RCC 7860 (cell line): Measurements from ENCODE around the gene CCBE1.

ENCODE experiments used
- DNase-seq: peaks from one replicate; pipeline ENCODE4 v3.0.0-alpha.2; 2015; ENCODE audit warnings: low spot score
- FAIRE-seq: peaks from 2 replicates; lab custom pipeline; 2012; peaks lifted over from hg19 to GRCh38; lab: Jason Lieb, UNC

CCBE1 gene

GRCh38 chr18:59576541-59577385 is 120.5 kb downstream of the CCBE1 start:
- DNase-seq, result no peak
- FAIRE-seq, result no peak

- FAIRE-seq, result no peak
- DNase-seq, result no peak
Measured at GRCh38 chr18:59575995-59576394, 121.2 kb downstream of the CCBE1 start.

- no peak for DNase-seq
- FAIRE-seq, result no peak
Measured at GRCh38 chr18:59573962-59574361, 123.3 kb downstream of the CCBE1 start.

GRCh38 chr18:59571902-59572301 is 125.3 kb downstream of the CCBE1 start:
- FAIRE-seq, result no peak
- DNase-seq, result no peak

GRCh38 chr18:59570796-59571195 is 126.4 kb downstream of the CCBE1 start:
- DNase-seq, result no peak
- FAIRE-seq, result no peak

GRCh38 chr18:59570101-59570775 is 127.0 kb downstream of the CCBE1 start:
- no peak for DNase-seq
- no peak for FAIRE-seq

- no peak for FAIRE-seq
Measured at GRCh38 chr18:59569390-59569791, 127.8 kb downstream of the CCBE1 start.

GRCh38 chr18:59567431-59567830 is 129.8 kb downstream of the CCBE1 start:
- FAIRE-seq, result no peak
- no peak for DNase-seq

More at GRCh38 chr18:59569390-59569791, 127.8 kb downstream of the CCBE1 start:
- no peak for DNase-seq

- no peak for DNase-seq
- no peak for FAIRE-seq
Measured at GRCh38 chr18:59566533-59566971, 130.7 kb downstream of the CCBE1 start.

- no peak for FAIRE-seq
Measured at GRCh38 chr18:59565957-59566356, 131.3 kb downstream of the CCBE1 start.

GRCh38 chr18:59564561-59564960 is 132.7 kb downstream of the CCBE1 start:
- FAIRE-seq, result no peak

More at GRCh38 chr18:59565957-59566356, 131.3 kb downstream of the CCBE1 start:
- no peak for DNase-seq

GRCh38 chr18:59563176-59563785 is 133.9 kb downstream of the CCBE1 start:
- FAIRE-seq, result no peak
- DNase-seq, result no peak

More at GRCh38 chr18:59564561-59564960, 132.7 kb downstream of the CCBE1 start:
- DNase-seq, result no peak

- DNase-seq (no peak), FAIRE-seq (no peak)
Measured at GRCh38 chr18:59562751-59563150, 134.5 kb downstream of the CCBE1 start.

- DNase-seq (no peak), FAIRE-seq (no peak)
Measured at GRCh38 chr18:59561612-59562011, 135.6 kb downstream of the CCBE1 start.

GRCh38 chr18:59560556-59560955 is 136.7 kb downstream of the CCBE1 start:
- FAIRE-seq, result no peak
- no peak for DNase-seq

GRCh38 chr18:59559528-59559927 is 137.7 kb downstream of the CCBE1 start:
- FAIRE-seq (no peak), DNase-seq (no peak)

- no peak for DNase-seq
- no peak for FAIRE-seq
Measured at GRCh38 chr18:59555995-59556659, 141.1 kb downstream of the CCBE1 start.

- no peak for DNase-seq
- FAIRE-seq, result no peak
Measured at GRCh38 chr18:59554796-59555335, 142.4 kb downstream of the CCBE1 start.

- no peak for DNase-seq
- no peak for FAIRE-seq
Measured at GRCh38 chr18:59553273-59553870, 143.9 kb downstream of the CCBE1 start.

GRCh38 chr18:59551902-59552635 is 145.2 kb downstream of the CCBE1 start:
- no peak for DNase-seq
- no peak for FAIRE-seq
